Liver (tissue), 3 donors: Measurements from ENCODE around the gene GTF2E1.

Experiments used
- ATF3 ChIP-seq: IDR thresholded peaks from 2 replicates; pipeline ENCODE4 v1.6.1; 2016; ENCODE audit warnings: antibody characterized with exemption
- CTCF ChIP-seq: fragments of 150-350 bp; IDR thresholded peaks from 2 replicates; pipeline ENCODE4 v1.5.1; 2017; ENCODE audit warnings: improper control_type of control experiment, low read depth, low read length; ENCODE audit not compliant: missing input control
- RAD21 ChIP-seq, 2 donors: IDR thresholded peaks; 2 replicates each; pipeline ENCODE4 v1.6.1; 2016; ENCODE audit warnings: antibody characterized with exemption in 2 of 2, mild to moderate bottlenecking in 2 of 2
- SP1 ChIP-seq: IDR thresholded peaks from 2 replicates; pipeline ENCODE4 v1.6.1; 2018; ENCODE audit warnings: antibody characterized with exemption, mild to moderate bottlenecking
- donor health status: healthy.
- donor health status: healthy.

DNA sequence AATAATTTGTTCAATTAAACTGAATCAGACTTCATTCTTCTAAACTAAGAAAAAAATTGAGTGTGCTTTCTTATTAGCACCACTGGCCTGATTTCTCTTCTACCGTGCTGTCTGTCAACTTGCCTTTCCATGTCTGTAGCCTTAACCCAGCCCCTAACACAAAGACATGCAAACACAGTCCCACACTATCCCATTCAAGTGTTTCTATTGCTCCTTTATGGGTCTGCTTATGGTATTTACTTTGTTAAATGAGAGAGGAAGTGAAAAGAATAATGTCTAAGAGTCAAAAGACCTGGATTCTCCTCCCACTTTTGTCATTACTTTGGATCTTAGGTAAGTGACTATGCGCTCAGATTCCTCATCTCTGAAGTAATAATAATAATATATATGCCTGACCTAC lies 55.3 kb downstream of the GTF2E1 start:
- no peak for TF ChIP-seq RAD21 (IDR thresholded peaks at IDR 0.05)
- TF ChIP-seq CTCF, result no peak
- TF ChIP-seq ATF3, result no peak
- TF ChIP-seq SP1, result no peak
